ENCODE data around the gene CFAP77. TPM values are rescaled to one million over a fixed set of nuclear protein-coding genes. Genes with fewer than 3 reads are reported as not detected.

Gene CFAP77
- total RNA-seq, 1 donor from 2014 or later, result not detected

DNA sequence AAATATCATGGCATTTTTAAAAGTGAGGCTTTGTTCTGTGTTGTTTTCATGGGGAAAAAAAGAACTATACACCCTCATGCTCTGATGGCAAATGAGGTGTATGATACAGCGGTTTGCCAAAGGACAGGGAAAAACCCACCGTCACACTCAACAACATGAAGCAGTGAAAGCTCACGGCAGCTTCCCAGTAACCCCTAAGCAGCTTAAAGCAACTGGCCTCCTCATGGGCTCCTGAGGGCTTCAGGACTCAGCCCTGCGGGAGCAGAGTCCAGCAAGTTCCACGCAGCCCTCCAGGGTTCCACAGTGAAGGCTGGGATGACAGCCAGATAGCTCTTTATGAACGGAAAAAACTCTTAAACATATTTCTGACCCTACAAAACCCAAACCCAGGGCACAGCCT, 185.3 kb downstream of the CFAP77 start:
- DNase-seq (ENCODE audit: low spot score), result no peak

GRCh38 chr9:132596200-132596599, 186.2 kb downstream of the CFAP77 start:
- DNase-seq (ENCODE audit: low spot score), result no peak

GRCh38 chr9:132597073-132597775, 187.2 kb downstream of the CFAP77 start:
- DNase-seq (ENCODE audit: low spot score), result peak; percentile 5

- no peak for DNase-seq (ENCODE audit: low spot score)
Measured at GRCh38 chr9:132600326-132600984, 190.4 kb downstream of the CFAP77 start.

- no peak for DNase-seq (ENCODE audit: low spot score)
Measured at GRCh38 chr9:132602207-132602606, 192.2 kb downstream of the CFAP77 start.

GRCh38 chr9:132605387-132605786, 195.4 kb downstream of the CFAP77 start:
- no peak for DNase-seq (ENCODE audit: low spot score)

DNA sequence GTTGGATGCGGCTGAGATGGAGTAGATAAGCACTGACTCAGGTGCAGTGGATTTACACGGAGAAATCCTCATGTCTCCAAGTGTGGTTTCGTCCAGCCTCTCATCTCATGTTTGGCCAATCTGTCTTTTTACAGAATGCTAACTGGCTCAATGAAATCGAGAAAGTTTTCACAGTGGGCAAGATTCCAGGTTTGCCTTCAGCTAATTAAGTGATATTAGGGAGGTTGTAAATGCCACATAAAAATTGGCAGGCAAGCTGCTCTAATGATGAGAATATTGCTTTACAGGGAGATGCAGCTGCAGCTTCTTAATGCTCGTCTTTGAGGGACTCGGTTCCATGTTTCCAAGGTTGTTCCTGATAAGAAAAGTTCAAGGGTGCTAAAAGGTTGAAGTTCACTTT, 196.1 kb downstream of the CFAP77 start:
- no peak for DNase-seq (ENCODE audit: low spot score)

DNA sequence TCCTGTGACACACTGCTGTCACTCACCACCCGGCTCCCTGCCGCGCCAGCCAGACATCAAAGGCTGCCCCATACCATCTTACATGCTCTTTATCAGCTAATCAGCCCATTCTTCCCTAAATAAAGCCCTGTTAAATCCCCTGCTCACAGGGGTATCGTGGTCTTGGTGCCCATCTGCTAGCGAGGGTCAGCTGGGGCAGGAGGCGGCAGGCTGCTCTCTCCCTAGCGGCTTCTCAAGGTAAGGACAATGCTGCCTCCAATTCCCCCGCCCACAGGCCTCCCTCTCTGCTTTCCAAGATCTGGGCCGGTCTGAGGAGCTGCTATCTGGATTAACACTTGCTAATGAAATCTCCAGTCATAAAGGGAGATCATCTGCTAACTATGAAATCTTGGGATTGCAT, 199.2 kb downstream of the CFAP77 start:
- no peak for DNase-seq (ENCODE audit: low spot score)

GRCh38 chr9:132609829-132610228, 199.8 kb downstream of the CFAP77 start:
- no peak for DNase-seq (ENCODE audit: low spot score)

DNA sequence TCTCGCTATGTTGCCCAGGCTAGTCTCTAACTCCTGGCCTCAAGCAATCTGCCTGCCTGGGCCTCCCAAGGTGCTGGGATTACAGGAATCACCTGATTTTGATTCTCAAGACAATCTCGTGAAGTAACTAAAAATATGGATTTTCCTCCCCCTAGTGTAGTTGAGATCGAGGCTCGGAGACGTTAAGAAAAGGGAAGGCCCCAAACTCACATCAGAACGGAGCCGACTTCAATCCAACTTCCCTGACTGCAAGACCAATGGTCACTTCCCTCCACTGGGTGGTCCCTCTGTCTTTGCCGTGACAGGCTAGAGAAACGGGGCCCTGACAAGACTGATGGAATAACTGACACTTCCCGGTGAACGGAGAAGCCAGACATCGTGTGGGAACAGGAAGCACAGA, 200.7 kb downstream of the CFAP77 start:
- no peak for DNase-seq (ENCODE audit: low spot score)

DNA sequence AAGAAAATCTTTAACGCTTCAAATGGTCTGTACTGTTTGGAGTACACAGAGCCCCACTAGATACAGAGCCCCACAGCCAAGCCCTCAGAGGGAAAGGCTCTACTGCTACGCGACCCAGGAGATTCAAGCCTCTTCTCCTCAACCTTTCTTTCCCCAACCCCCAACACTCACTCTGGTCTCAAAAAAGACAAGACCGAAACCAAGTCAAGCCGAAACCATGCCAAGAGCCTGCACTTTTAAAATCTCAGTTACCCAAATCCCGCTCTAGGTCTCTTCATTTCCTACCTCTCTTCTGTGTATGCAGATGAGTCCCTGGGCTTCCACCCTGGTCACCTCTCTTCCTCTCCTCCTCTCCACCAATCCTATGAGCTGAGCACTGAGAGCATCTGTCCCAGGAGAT, 204.3 kb downstream of the CFAP77 start:
- DNase-seq (ENCODE audit: low spot score), result no peak

GRCh38 chr9:132615774-132616173, 205.8 kb downstream of the CFAP77 start:
- no peak for DNase-seq (ENCODE audit: low spot score)

DNA sequence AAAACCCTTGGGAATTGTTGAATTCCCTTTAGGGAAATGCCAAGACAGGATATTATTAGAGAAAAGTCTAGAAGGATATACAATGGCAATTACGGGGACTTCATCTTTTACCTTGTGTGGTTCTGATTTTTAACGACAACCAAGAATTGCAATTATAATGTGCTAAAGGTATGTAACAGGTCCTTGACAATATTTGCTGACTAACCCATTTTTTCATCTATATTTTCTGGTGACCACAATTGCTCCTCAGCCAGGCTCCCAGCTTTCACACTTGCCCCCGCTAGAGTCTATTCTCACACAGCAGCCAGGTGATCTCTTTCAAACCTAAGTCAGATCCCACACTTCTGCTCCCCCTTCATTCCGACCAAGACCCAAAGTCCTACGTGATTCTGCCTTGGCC, 206.7 kb downstream of the CFAP77 start:
- DNase-seq (ENCODE audit: low spot score), result no peak

DNA sequence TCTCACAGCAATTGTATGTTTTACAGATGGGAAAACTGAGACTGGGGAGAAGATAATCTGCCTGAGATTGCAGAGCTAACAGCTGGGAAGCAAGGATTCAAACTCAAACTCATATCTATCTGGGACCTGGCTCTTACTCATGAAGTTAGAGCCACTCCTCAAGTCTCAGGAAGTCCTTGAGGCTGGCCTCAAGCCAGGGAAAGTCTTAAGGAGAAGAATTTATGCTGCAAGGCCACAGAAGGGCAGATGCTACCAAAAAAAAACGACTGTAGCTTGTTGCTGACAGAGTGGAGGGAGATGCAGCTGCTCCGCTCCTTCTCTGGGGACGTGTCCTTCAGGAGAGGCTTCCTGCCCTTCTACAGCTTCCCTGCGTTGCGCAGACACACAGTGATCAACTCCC, 212.1 kb downstream of the CFAP77 start:
- peak; percentile 24 for DNase-seq (ENCODE audit: low spot score)

Other genes starting within 250 kb of the CFAP77 start
- gene NTNG2, start 248.2 kb upstream of the CFAP77 start, total RNA-seq (ENCODE audit: insufficient read depth, low replicate concordance), result 3.9 TPM
- gene SETX, start 55.2 kb upstream of the CFAP77 start, total RNA-seq (ENCODE audit: insufficient read depth, low replicate concordance), result 43.1 TPM
- gene TTF1, start 3.4 kb upstream of the CFAP77 start, total RNA-seq (ENCODE audit: insufficient read depth, low replicate concordance), result 25.3 TPM
- gene BARHL1, start 172.4 kb downstream of the CFAP77 start, total RNA-seq (ENCODE audit: insufficient read depth, low replicate concordance), result not detected